B cell (primary cell): Measurements from ENCODE around the gene TSPOAP1. TPM values are rescaled to one million over a fixed set of nuclear protein-coding genes. Genes with fewer than 3 reads are reported as not detected.
A peak's percentile ranks its signal among the peaks of the same experiment; 100 is the strongest.

Source experiments
- ATAC-seq: fragments of 200-7000 bp; cut with Tn5 transposase; one replicate; pipeline ENCODE4 v1.10.0; 2021; ENCODE audit warnings: low read depth, mild to moderate bottlenecking, moderate number of reproducible peaks, moderate library complexity
- CTCF ChIA-PET: fragments of 350-600 bp; sonication (Branson Sonifier 250); formaldehyde crosslinking; loops from one replicate; lab custom pipeline; 2021; ENCODE audit warnings: antibody characterized with exemption, inconsistent platforms; lab: Charles Lee
- POLR2A ChIA-PET: fragments of 350-600 bp; sonication (Branson Sonifier 250); formaldehyde crosslinking; loops from one replicate; lab custom pipeline; 2021; ENCODE audit warnings: antibody characterized with exemption; lab: Charles Lee
- DNase-seq: peaks from one replicate; pipeline ENCODE4 v3.0.0; 2013
- H2AFZ ChIP-seq: 2 replicates; pipeline ENCODE4 v1.6.1; 2012; ENCODE audit warnings: mild to moderate bottlenecking, low read depth, low read length; ENCODE audit not compliant: insufficient read depth, poor library complexity, severe bottlenecking
- H3K27ac ChIP-seq, 2 donors: 1 replicate in 1 of 2; 2 replicates in 1 of 2; pipeline ENCODE4 v1.5.1; 2012 to 2013; ENCODE audit warnings: low read length in 2 of 2, mild to moderate bottlenecking in 2 of 2, moderate library complexity in 1 of 2
- H3K27me3 ChIP-seq, 4 experiments: fragments of 200-600 bp in 1 of 4; sonication (generic) in 1 of 4; replicated peaks in 1 of 4; 1 replicate in 2 of 4; 2 replicates in 2 of 4; pipeline versions ENCODE4 v1.6.1 to v1.7.0; 2013 to 2016; ENCODE audit warnings: low read length in 3 of 4, mild to moderate bottlenecking in 2 of 4, mixed read lengths in 1 of 4, moderate library complexity in 1 of 4; ENCODE audit not compliant: insufficient read depth in 4 of 4, control insufficient read depth in 3 of 4; ENCODE audit errors: control extremely low read depth in 1 of 4
- H3K36me3 ChIP-seq, 2 experiments: replicated peaks in 1 of 2; 1 replicate in 1 of 2; 2 replicates in 1 of 2; pipeline versions ENCODE4 v1.6.1 to v1.7.1; 2013; ENCODE audit warnings: low read length in 1 of 2; ENCODE audit not compliant: insufficient read depth in 2 of 2, control insufficient read depth in 1 of 2; ENCODE audit errors: control extremely low read depth in 1 of 2, extremely low read depth in 1 of 2
- H3K4me1 ChIP-seq, 2 donors: fragments of 200-600 bp in 1 of 2; sonication (generic) in 1 of 2; 1 replicate in 1 of 2; 2 replicates in 1 of 2; pipeline versions ENCODE4 v1.5.1 to v1.6.1; 2013 to 2017; ENCODE audit warnings: low read length in 2 of 2; ENCODE audit not compliant: control insufficient read depth in 2 of 2, insufficient read depth in 2 of 2
- H3K4me2 ChIP-seq: replicated peaks from 2 replicates; pipeline ENCODE3; 2012; ENCODE audit warnings: mild to moderate bottlenecking, low read depth, low read length; ENCODE audit not compliant: poor library complexity, severe bottlenecking
- H3K4me3 ChIP-seq, 5 experiments: fragments of 200-600 bp in 1 of 5; sonication (generic) in 1 of 5; 1 replicate in 3 of 5; 2 replicates in 2 of 5; pipeline versions ENCODE4 v1.5.1 to v1.7.0; 2011 to 2016; ENCODE audit warnings: low read length in 4 of 5, mild to moderate bottlenecking in 4 of 5, low read depth in 2 of 5, control low read depth in 1 of 5, moderate library complexity in 1 of 5; ENCODE audit not compliant: insufficient read depth in 1 of 5; ENCODE audit errors: control extremely low read depth in 1 of 5, extremely low read depth in 1 of 5
- H3K79me2 ChIP-seq: fragments of 200-600 bp; sonication (generic); one replicate; pipeline ENCODE4 v1.6.0; 2016; ENCODE audit warnings: low read length; ENCODE audit not compliant: control insufficient read depth, insufficient read depth
- H3K9ac ChIP-seq: fragments of 200-600 bp; sonication (generic); 2 replicates; pipeline ENCODE4 v1.6.1; 2017; ENCODE audit warnings: mild to moderate bottlenecking, low read length, moderate library complexity
- H3K9me3 ChIP-seq, 3 donors: one replicate each; pipeline versions ENCODE4 v1.6.1 to v1.7.1; 2013; ENCODE audit warnings: low read length in 2 of 3; ENCODE audit not compliant: control insufficient read depth in 2 of 3, insufficient read depth in 1 of 3; ENCODE audit errors: control extremely low read depth in 1 of 3
- H4K20me1 ChIP-seq: 2 replicates; pipeline ENCODE4 v1.6.0; 2012; ENCODE audit warnings: mild to moderate bottlenecking, low read length; ENCODE audit not compliant: insufficient read depth, control insufficient read depth, poor library complexity, severe bottlenecking
- H3K27ac Mint-ChIP-seq: one replicate; pipeline ENCODE4 v1.8.0; 2021; ENCODE audit warnings: mixed read lengths
- H3K27me3 Mint-ChIP-seq: one replicate; pipeline ENCODE4 v1.8.0; 2021; ENCODE audit warnings: mixed read lengths
- H3K4me1 Mint-ChIP-seq: one replicate; pipeline ENCODE4 v1.8.0; 2021; ENCODE audit warnings: mixed read lengths
- H3K4me3 Mint-ChIP-seq: one replicate; pipeline ENCODE4 v1.8.0; 2021; ENCODE audit warnings: mixed read lengths
- H3K9me3 Mint-ChIP-seq: one replicate; pipeline ENCODE4 v1.8.0; 2022; ENCODE audit warnings: mixed read lengths; ENCODE audit not compliant: insufficient read depth
- CTCF ChIP-seq: fragments of 200-600 bp; IDR thresholded peaks from one replicate; pipeline ENCODE4 v1.8.0; 2022; ENCODE audit warnings: antibody characterized with exemption, mild to moderate bottlenecking
- EZH2 ChIP-seq: IDR thresholded peaks from 2 replicates; pipeline ENCODE4 v1.6.1; 2012; ENCODE audit warnings: borderline replicate concordance, low read depth, mild to moderate bottlenecking, moderate library complexity, low read length; ENCODE audit not compliant: insufficient read depth, poor library complexity, severe bottlenecking
- WGBS: methylation state at CpG from one replicate; pipeline ENCODE4 v1.1.5; 2013; ENCODE audit warnings: missing lambda C conversion rate; ENCODE audit not compliant: insufficient coverage; 5-methylcytosine and 5-hydroxymethylcytosine counted together
- intact Hi-C: fragments of 100-400 bp; cut with micrococcal nuclease; formaldehyde crosslinking; loops from one replicate; pipeline ENCODE4 v1.10.0; 2022
- polyA plus RNA-seq: library from polyadenylated mRNA; depleted of rRNA; stranded (reverse); fragments of >200 nt; gene quantifications from 2 replicates; pipeline ENCODE4 v1.2.3, GENCODE V29; 2012
- total RNA-seq, 2 donors: library from RNA; stranded (reverse); fragments of 120-200 nt in 1 of 2; gene quantifications; 1 replicate in 1 of 2; 2 replicates in 1 of 2; pipeline versions ENCODE4 v1.2.3 to v1.2.4, GENCODE V29; 2013 to 2022

TSPOAP1 gene
- total and polyA plus RNA-seq, 2 donors (not counting 1 experiment from before 2014, with no cell fraction given): 10.8 to 30.7 TPM

- ChIA-PET POLR2A (interaction anchor here (1.0 to 19.3 kb wide), 6 partner anchors 10 to 161 kb away, joined by 3 to 663 read pairs (median 29); partner anchors contain the start of genes HSF5, RNF43 and SUPT4H1), CTCF (interaction anchor here (1.8 to 17.9 kb wide), 4 partner anchors 10 to 25 kb away, joined by 5 to 587 read pairs (median 48); partner anchors contain the start of gene SUPT4H1)
- H2AFZ ChIP-seq: no peak overlapping the region
- H3K27me3 ChIP-seq: no peaks in the 10 kb centered on the region
- WGBS: 79% methylated on average over 8 of the region's 9 CpGs
- intact Hi-C loops: no loop called here
- ATAC-seq (no peak), DNase-seq (no peak)
- Mint-ChIP-seq H3K27me3 (no peaks in the 10 kb centered on the region), H3K9me3 (no peaks in the 10 kb centered on the region), H3K4me1 (peaks cover 58% of the 10 kb centered on the region), H3K27ac (peak overlapping the region; percentile 93), H3K4me3 (peak overlapping the region; percentile 60)
- H3K36me3 ChIP-seq: peaks cover 2 to 24% of the 10 kb centered on the region in 2 experiments
- peaks cover 32 to 60% of the 10 kb centered on the region in 2 donors for H3K4me1 ChIP-seq
- no peak overlapping the region for H3K4me2 ChIP-seq
- peaks cover 35% of the 10 kb centered on the region for H3K79me2 ChIP-seq
- H3K9me3 ChIP-seq: no peaks in the 10 kb centered on the region
- H3K9ac ChIP-seq: no peak overlapping the region
- H3K27ac ChIP-seq: no peak overlapping the region
- TF ChIP-seq CTCF: no peak
- no peak for TF ChIP-seq EZH2
- H4K20me1 ChIP-seq: peaks cover 39% of the 10 kb centered on the region
- no peak overlapping the region for H3K4me3 ChIP-seq
Measured at GRCh38 chr17:58326609-58327362, 1.8 kb downstream of the TSPOAP1 start.
